PC-3 (cell line): Measurements from ENCODE around the gene ZNF789.

ENCODE experiments used
- CTCF ChIP-seq: fragments of 300-600 bp; sonication (generic); conservative IDR thresholded peaks from 2 replicates; pipeline ENCODE4 v1.5.1; 2017; ENCODE audit warnings: antibody characterized with exemption, low read depth, mild to moderate bottlenecking, low read length
- EZH2phosphoT487 ChIP-seq: fragments of 300-600 bp; sonication (generic); IDR thresholded peaks from 2 replicates; pipeline ENCODE4 v1.6.1; 2018; ENCODE audit warnings: mild to moderate bottlenecking, antibody characterized with exemption, low read length, borderline replicate concordance

- TF ChIP-seq CTCF, result no peak
- no peak for TF ChIP-seq EZH2phosphoT487
Observed at GRCh38 chr7:99452541-99452940, 20.1 kb upstream of the ZNF789 start.
